Cardiac muscle cell (in vitro differentiated cells and primary cell): ENCODE results near the gene MRPS10. TPM values are rescaled to one million over a fixed set of nuclear protein-coding genes. Genes with fewer than 3 reads are reported as not detected.
"Not testable (repeated sequence)": the region's sequence is repeated elsewhere in the genome, so short reads cannot be mapped to it uniquely, and the experiment has no call there.

Experiments used
- DNase-seq, 2 donors: peaks; one replicate each; pipeline versions ENCODE4 v3.0.0 to v3.0.0-alpha.2; 2010 to 2017; ENCODE audit warnings: low read depth in 1 of 2, low spot score in 1 of 2
- H3K27ac ChIP-seq: fragments of 200-600 bp; sonication (generic); 2 replicates; pipeline ENCODE4 v1.5.1; 2016
- H3K27me3 ChIP-seq: fragments of 200-600 bp; sonication (generic); 2 replicates; pipeline ENCODE4 v1.6.0; 2016; ENCODE audit warnings: control low read depth
- H3K36me3 ChIP-seq: fragments of 200-600 bp; sonication (generic); 2 replicates; pipeline ENCODE4 v1.5.1; 2016; ENCODE audit warnings: control low read depth
- H3K4me1 ChIP-seq: fragments of 200-600 bp; sonication (generic); 2 replicates; pipeline ENCODE4 v1.8.1; 2017; ENCODE audit warnings: low read depth, mild to moderate bottlenecking, mixed run types
- H3K4me3 ChIP-seq: fragments of 200-600 bp; sonication (generic); 2 replicates; pipeline ENCODE4 v1.5.1; 2016; ENCODE audit warnings: mild to moderate bottlenecking
- H3K9me3 ChIP-seq: fragments of 200-600 bp; sonication (generic); 2 replicates; pipeline ENCODE4 v1.5.1; 2017; ENCODE audit warnings: low read depth, mild to moderate bottlenecking, control low read depth
- polyA plus RNA-seq: library from polyadenylated mRNA; unstranded; fragments of >200 nt; fragmentation: Nextera tagmentation; extraction: Ambion mirVana; gene quantifications from 2 replicates; pipeline ENCODE4 v1.2.1, GENCODE V29; 2016
- total RNA-seq: library from RNA; depleted of rRNA; stranded (reverse); fragments of >200 nt; gene quantifications from 2 replicates; pipeline ENCODE4 v1.2.3, GENCODE V29; 2016
- TF ChIP-seq, protein P1 (sequence below): IDR thresholded peaks from 2 replicates; pipeline ENCODE4 v1.5.1; 2012; ENCODE audit warnings: low read depth, mild to moderate bottlenecking, low read length

MRPS10 gene
- total and polyA plus RNA-seq, 2 experiments from 2014 or later, result 15.8 to 39.8 TPM

DNA sequence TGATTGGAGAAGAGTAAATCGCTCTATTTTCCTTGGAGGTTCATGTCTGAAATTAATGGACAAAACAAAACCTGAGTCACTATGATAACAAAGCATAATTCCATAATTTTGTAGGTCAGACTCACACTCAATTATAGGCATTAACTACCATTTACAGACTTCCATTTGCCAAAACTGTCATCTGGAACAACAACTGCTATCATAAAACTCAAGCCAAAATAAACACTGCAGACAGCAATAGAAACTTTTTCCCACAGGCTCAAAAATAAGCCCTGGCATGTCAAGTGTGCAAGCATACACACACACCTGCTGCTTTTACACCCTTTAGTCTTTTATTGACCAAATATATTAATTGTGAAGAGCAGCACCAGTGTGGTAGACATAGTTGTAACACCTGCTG is 7.1 kb downstream of the MRPS10 start:
- DNase-seq, result no peak
- peaks cover 52% of the 10 kb centered on the region for H3K36me3 ChIP-seq
- TF ChIP-seq, protein P1, sequence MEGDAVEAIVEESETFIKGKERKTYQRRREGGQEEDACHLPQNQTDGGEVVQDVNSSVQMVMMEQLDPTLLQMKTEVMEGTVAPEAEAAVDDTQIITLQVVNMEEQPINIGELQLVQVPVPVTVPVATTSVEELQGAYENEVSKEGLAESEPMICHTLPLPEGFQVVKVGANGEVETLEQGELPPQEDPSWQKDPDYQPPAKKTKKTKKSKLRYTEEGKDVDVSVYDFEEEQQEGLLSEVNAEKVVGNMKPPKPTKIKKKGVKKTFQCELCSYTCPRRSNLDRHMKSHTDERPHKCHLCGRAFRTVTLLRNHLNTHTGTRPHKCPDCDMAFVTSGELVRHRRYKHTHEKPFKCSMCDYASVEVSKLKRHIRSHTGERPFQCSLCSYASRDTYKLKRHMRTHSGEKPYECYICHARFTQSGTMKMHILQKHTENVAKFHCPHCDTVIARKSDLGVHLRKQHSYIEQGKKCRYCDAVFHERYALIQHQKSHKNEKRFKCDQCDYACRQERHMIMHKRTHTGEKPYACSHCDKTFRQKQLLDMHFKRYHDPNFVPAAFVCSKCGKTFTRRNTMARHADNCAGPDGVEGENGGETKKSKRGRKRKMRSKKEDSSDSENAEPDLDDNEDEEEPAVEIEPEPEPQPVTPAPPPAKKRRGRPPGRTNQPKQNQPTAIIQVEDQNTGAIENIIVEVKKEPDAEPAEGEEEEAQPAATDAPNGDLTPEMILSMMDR, result no peak
- no peaks in the 10 kb centered on the region for H3K27me3 ChIP-seq
- no peak overlapping the region for H3K4me3 ChIP-seq
- H3K4me1 ChIP-seq, result no peaks in the 10 kb centered on the region
- no peaks in the 10 kb centered on the region for H3K9me3 ChIP-seq
- no peak overlapping the region for H3K27ac ChIP-seq

DNA sequence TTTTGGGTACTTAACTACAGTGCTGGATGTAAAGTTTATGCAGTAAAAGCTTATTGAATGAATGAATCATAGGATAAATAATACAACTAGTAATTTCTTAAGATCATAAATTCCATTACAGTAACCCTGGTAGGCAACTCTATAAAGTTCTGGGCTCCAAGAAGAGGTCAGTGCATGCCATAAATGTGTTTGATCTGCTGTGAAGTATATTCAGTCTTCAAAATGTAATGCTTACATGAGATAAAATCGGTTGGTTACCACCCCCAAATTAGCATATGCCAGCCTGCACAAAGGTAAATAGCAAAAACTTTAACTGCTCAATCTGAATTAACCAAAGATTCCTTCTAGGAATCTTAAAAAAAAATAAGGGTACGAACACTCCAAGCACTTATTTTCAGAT is 10.1 kb downstream of the MRPS10 start:
- H3K27me3 ChIP-seq, H3K27ac ChIP-seq, DNase-seq, H3K9me3 ChIP-seq, H3K4me1 ChIP-seq, H3K4me3 ChIP-seq: not testable (repeated sequence)
- peaks cover 39% of the 10 kb centered on the region for H3K36me3 ChIP-seq

DNA sequence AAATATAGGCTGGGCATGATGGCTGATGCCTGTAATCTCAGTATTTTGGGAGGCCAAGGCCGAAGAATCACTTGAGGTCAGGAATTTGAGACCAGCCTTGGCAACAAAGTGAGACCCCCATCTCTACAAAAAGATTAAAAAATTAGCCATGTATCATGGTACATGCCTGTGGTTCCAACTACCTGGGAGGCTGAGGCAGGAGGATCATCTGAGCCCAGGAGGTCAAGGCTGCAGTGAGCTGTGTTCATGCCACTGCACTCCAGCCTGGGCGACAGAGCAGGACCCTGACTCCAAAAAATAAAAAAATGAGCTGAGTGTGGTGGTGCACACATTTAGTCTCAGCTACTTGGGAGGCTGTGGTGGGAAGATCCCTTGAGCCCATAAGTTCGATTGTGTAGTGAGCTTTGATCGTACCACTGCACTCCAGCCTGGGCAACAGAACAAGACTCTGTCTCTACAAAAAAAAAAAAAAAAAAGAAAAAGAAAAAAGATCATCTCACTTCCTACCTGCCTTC is 12.8 kb downstream of the MRPS10 start:
- Histone ChIP-seq H3K9me3 (no peaks in the 10 kb centered on the region), H3K4me1 (no peaks in the 10 kb centered on the region), H3K36me3 (peaks cover 20% of the 10 kb centered on the region), H3K27ac (no peak overlapping the region), H3K27me3 (no peaks in the 10 kb centered on the region), H3K4me3 (no peak overlapping the region)
- no peak for DNase-seq
- TF ChIP-seq, protein P1, result no peak

DNA sequence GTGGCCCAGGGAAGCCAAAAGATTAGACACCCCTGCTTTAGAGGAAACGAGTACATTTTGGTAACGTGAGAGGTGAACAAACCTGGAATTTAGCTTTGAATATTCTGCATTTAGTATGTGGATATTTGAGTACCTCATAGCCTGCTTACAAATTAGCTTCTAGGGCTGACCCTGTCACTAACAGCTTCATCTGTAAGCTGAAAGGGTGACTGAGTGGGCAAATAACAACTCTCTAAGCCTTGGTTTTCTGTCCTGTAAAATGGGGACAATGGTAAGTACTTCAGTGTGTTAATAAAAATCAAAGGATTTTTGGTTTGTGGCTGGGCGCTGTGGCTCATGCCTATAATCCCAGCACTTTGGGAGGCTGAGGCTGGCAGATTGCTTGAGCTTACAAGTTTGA is 14.5 kb downstream of the MRPS10 start:
- peaks cover 8% of the 10 kb centered on the region for H3K36me3 ChIP-seq
- TF ChIP-seq, protein P1, result no peak
- no peaks in the 10 kb centered on the region for H3K27me3 ChIP-seq
- no peak overlapping the region for H3K27ac ChIP-seq
- DNase-seq, result no peak
- H3K9me3 ChIP-seq, result no peaks in the 10 kb centered on the region
- H3K4me3 ChIP-seq, result no peak overlapping the region
- H3K4me1 ChIP-seq, result no peaks in the 10 kb centered on the region

DNA sequence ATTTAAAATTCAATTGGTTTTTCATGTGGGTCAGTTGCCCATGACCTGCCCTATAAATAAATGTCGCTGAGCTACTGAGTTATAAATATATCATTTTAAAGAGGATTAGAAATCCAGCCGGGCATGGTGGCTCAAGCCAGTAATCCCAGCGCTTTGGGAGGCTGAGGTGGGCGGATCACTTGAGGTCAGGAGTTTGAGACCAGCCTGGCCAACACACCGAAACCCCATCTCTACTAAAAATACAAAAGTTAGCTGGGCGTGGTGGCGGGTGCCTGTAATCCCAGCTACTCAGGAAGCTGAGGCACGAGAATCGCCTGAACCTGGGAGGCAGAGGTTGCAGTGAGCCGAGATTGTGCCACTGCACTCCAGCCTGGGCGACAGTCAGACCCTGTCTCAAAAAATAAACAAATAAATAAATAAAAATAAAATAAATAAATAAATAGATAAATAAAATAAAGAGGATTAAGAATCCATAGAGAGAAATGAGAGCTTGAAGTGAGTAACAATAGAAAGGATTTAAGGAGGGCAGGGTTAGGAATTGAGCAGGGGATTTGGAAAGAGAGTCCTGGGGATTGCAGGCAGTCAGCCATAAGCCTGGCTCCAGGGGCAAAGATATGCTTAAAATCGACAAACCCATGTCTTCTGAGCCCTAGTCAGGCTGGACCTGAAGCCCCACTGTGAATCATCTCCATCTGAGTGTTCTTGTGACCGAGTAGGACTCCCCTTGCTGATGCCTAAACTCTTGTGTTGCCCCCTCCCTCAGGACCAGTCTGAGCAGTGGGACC is 15.3 kb downstream of the MRPS10 start:
- H3K4me1 ChIP-seq, H3K4me3 ChIP-seq, H3K36me3 ChIP-seq, DNase-seq, H3K27ac ChIP-seq, H3K9me3 ChIP-seq, H3K27me3 ChIP-seq: not testable (repeated sequence)

DNA sequence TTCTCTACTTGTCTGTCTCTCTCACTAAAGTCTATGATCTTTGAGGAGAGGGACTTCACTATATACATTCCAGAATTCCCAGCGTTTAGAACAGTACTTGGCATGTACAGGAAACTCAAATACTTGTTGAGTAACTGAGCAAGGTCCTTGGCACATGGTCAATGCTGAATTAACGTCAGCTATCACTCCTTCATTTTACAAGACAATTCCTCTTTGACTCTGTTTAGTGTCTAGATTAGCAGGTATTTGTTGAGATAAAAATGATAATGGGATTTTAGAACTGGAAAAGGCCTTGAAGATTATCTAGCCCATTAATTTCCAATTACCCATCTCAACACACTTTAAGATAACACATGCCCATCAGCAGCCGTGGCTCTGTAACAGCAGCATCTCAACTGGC is 16.3 kb downstream of the MRPS10 start:
- Histone ChIP-seq H3K4me1 (no peaks in the 10 kb centered on the region), H3K27me3 (no peaks in the 10 kb centered on the region), H3K27ac (no peak overlapping the region), H3K36me3 (no peaks in the 10 kb centered on the region), H3K9me3 (no peaks in the 10 kb centered on the region), H3K4me3 (no peak overlapping the region)
- peak in 1 of 2 donors; percentile 41 for DNase-seq
- TF ChIP-seq, protein P1, result no peak
